NCI-H2107 treated with DMSO at 0.1 percent for 48 hours (cell line): ENCODE measurements around the gene C1orf87.
A peak's percentile ranks its signal among the peaks of the same experiment; 100 is the strongest.

Experiments used
- DNase-seq: peaks from one replicate; lab custom pipeline; 2025; ENCODE audit not compliant: unreplicated experiment; lab: John Stamatoyannopoulos, UW

The C1orf87 gene

DNA sequence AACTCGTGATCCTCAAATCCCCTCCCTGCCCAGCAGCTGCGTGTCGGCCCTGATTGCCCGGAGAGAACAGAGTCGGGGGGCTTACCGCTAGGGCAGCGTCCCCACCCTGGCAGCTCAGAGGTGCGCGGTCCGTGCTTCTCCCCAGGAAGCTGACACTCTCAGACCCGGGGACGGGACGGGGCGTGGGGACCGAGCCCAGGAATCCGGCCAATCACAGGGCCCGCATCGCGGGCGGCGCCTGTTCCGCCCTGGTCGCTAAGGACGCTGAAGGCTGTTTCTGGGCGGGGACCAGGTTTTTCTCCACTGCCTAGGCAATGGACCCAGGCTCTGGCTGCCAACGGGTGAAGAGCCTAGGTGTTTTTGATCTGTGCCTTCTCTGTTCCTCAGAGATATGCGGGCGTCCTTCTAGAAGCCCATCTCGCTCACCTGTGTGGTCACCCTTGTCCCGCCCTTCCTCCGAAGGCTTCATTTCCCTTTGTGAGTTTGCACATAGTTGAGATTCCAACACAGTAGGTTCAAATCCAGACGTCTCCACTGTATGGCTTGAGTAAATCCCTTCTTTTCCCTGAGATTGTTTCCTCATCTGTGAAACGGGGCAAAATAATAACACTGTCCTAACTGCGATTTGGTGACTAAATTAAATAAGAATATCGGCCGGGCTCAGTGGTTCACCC is at the start of gene C1orf87:
Gene C1orf87, minus strand, starts transcription at position 166 of the 674 bp plus-strand sequence. CDS start 1,127 bp downstream, outside the sequence.
- DNase-seq = no peak

DNA sequence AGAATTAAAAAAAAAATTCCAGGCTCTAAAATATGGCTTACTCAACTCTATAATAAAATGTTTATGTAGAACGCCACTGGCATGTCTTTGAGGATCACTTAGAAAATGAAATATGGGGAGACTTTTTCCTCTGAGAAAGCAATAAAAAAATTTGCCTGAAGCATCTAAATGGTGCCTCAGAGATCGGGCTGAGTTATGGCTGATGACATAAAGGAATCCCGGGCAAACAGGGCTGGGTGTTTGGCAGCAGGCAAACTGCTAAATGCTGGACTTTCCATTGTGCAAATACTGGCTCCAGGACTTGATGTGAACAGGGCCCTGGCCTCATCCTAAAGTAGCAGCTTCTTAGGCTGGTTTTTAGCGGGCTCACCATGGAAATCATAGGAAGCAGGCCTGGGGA is 44.5 kb upstream of the C1orf87 start:
- DNase-seq = no peak

- DNase-seq = no peak
Measured at GRCh38 chr1:60114745-60115318, 41.3 kb upstream of the C1orf87 start.

DNA sequence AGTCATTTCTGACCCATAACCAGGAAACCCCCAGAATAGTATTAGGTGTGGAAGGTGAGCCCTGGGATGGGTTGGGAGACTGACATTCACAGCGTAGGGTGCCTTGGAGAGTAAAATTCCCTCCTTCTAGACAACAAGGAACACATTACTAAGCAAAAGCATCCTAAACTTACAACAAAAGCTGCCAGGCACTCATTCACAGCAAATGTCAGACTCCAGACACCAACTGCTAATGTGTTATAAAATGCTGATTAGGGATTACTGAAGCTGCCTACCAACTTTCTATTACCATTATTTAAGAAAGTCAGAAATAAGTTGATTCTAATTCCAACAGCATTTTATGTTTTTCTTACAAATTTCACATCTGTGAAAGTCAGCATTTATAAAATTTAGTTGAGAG is 40.0 kb upstream of the C1orf87 start:
- no peak for DNase-seq

DNA sequence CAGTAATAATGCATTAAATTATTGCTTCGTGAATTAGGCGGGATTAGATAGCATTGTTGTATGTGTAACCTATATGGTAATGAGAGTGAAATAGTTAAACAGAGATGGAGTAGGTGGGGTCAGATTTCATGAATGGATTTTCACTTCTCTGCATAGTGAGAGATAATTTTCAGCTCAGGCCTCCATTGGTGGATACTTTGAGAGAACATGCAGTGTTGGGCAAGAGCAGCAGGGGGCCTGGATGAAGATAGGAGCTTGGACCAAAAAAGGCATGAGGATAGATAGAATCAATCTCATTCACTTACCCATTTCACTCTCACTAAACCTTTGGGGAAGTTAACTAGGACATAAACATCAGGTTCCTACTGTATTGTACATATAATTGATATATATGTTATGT is 39.5 kb upstream of the C1orf87 start:
- no peak for DNase-seq

DNA sequence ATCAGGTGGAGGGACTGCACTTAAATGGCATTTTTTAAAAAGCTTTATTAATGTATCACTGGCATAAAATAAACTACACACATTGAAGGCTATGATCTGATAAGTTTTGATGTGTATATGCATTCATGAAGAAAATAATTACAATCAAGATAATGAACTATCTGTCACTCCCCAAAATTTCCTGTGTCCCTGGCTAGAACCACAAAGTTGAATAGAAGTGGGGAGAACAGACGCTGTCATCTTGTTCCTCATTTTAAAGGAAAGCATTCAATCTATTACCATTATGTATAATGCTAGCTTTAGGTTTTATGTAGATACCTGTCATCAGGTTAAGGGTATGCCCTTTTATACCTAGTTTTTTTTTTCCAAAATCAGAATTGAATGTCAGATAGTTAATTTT is 38.1 kb upstream of the C1orf87 start:
- no peak for DNase-seq

DNA sequence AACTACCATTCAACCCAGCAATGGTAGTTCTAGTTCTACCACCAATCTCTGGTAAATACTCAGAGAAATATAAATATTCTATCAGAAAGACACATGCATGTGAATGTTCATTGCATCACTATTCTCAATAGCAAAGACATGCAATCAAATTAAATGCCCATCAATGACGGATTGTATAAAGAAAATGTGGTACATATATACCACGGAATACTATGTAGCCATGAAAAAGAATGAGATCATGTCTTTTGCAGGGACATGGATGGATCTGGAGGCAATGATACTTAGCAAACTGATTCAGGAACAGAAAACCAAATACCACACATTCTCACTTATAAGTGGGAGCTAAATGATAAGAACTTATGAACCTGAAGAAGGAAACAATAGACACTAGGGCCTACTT is 37.5 kb upstream of the C1orf87 start:
- no peak for DNase-seq

- no peak for DNase-seq
Measured at GRCh38 chr1:60108196-60108595, 34.6 kb upstream of the C1orf87 start.

DNA sequence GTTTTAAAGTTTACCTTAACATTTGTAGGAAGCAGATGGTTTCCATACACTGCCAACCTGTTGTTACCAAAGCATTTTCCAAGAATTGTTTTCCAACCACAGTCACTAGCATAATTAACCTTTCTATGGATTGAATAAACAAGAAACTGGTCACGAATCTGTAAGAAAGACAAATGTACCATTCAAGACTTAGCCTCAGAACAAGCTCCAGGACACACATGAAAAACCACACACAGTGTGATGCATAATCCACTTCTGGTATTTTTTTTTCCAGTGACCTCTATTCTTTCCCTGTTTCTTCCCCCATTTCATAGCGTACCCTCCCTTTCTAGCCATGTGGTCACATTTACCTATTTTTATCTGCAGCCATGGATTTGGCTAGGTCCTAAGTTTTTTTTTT is 29.6 kb upstream of the C1orf87 start:
- peak; percentile 24 for DNase-seq

DNA sequence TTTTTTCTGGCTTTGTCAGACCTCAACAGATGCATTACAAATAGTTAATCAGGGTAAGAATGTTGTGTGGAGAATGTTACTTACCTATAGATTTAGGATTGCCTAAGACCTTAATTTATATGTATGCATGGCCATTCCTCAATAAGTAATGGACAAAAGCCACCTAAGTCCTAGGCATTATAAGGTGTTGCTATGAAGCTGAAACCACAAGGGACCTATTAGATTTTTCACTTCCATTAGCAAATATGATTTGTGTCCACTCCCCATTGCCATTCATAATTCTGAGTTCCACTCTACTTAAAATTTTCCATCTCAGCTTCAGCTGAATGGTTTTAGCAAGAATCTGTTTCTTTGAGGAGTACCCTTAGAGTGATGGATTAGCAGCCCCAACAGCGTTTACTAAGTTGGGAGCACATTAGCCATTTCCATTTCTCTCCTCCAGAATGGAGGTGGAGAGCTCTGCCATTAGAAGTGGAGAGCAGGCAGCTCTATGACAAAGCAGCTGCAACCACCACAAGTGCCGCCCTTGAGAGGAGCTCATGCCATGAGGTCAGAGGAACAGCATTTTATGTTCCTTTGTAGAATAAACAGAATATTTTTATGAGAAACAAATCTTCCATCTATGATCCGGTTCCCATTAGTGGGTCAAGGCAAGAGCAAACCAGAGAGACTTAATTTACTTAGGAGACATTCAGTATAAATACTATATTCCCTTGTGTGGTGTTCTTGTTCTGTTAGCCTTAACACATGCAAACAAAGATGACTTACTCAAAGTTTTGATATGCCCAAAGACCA is 28.9 kb upstream of the C1orf87 start:
- DNase-seq = no peak

- no peak for DNase-seq
Measured at GRCh38 chr1:60101516-60101915, 27.9 kb upstream of the C1orf87 start.

DNA sequence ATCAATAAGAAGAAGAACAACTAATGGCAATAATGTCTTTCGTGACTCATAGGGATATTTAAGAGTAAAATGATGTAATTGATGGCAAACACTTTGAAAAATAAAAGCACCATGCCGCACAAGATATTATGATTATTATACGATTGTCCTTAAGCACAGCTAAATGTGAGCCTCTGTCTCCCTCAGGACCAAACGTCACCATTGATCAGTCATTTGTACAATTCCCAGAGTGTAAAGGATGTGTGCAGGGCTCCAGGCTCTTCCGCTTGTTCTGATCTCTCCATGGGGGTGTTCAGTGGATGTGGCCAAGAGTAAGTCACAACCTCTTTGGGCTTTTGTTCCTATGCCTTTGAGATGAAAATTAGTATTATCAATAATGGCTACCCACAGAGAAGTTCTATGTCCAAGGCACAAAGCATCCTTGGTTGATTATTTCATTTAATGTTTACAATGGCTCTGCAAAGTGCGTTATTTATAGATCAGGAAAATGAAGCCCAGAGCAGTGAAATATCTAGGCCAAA is 17.7 kb upstream of the C1orf87 start:
- DNase-seq = no peak

GRCh38 chr1:60090655-60091054 is 17.1 kb upstream of the C1orf87 start:
- DNase-seq = no peak

DNA sequence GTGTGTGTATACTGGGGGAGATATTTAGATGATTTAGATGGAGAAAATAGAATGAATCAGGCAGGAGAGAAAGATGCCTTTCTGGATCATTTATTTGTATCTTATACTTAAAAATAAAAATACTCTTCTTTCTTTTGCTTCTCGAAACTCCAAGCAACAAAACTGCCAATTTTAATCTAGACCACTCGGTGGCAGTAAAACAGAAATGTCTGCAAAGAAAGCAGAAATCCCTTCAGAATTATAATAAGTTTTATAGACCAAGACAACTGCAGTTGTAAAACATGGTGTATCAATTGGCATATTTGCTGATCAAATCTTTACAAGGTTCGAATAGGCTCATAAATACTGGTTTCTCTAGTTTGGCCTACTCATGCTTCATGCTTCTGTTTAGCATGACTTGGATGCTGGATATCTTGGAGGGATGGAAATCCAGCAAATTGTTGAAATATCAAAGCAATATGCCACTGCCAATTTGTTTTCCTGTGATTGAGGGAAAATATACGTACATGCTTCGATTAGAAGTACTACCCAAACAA is 15.1 kb upstream of the C1orf87 start:
- no peak for DNase-seq

GRCh38 chr1:60087681-60088080 is 14.1 kb upstream of the C1orf87 start:
- no peak for DNase-seq

GRCh38 chr1:60078182-60078581 is 4.6 kb upstream of the C1orf87 start:
- DNase-seq = no peak

GRCh38 chr1:60071296-60071695 is 2.3 kb downstream of the C1orf87 start:
- DNase-seq = no peak

DNA sequence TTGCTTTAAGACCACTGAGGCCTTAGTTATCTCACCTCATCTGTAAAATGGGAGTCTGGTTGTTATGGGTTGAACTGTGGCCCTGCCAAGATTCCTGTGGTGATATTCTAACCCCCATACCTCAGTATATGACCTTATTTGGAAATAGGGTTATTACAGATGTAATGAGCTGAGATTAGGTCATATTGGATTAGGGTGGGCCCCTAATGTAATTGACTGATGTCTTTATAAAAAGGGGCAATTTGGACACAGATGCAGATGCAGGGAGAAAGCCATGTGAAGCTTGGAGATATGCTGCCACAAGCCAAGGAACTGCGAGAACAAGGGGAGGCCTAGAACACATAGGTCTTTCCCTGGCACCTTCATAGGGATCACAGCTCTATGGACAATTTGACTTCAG is 3.9 kb downstream of the C1orf87 start:
- DNase-seq = no peak

GRCh38 chr1:60068393-60069045 is 5.1 kb downstream of the C1orf87 start:
- DNase-seq = no peak

DNA sequence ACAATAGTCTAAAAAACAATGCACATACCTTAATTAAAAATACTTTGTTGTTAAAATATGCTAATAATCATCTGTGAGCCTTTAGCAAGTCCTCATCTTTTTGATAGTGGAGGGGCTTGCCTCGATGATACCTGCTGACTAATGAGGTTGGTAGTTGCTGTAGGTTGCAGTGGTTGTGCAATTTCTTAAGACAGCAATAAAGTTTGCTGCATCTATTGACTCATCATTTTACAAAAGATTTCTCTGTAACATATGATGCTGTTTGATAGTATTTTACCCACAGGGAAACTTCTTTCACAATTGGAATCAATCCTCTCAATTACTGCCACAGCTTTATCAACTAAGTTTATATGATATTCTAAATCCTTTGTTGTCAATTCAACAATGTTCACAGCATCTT is 7.6 kb downstream of the C1orf87 start:
- no peak for DNase-seq

DNA sequence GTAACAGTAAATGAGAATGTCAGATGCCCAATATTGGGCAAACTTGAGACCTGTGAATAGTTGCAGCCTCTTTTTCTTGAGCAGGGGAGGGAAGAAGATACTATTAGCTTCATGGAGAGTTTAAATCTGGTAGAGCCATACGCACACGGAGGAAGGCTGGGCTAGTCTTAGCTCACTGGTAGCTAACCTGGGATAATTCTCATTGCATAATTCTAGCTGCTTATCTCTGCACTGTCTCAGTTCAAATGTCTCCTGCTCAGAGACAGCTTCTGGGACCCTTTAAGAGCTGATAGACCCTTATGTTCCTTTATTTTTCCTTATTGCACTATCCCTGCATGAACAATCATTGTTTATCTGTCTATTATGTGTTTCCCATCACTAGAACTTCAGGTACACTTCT is 8.4 kb downstream of the C1orf87 start:
- no peak for DNase-seq
